DOHH2 (cell line): ENCODE measurements around the gene AJAP1.

Experiments
- H3F3A ChIP-seq: fragments of 200-600 bp; sonication (generic), shearing (Covaris generic); 2 replicates; pipeline ENCODE4 v1.6.0; 2016; ENCODE audit warnings: antibody characterized with exemption, mild to moderate bottlenecking; ENCODE audit not compliant: control insufficient read depth, insufficient read depth
- H3K27ac ChIP-seq: fragments of 200-600 bp; sonication (generic); 2 replicates; pipeline ENCODE4 v1.5.1; 2014; ENCODE audit warnings: low read depth, mild to moderate bottlenecking, low read length, moderate library complexity
- H3K27me3 ChIP-seq: fragments of 200-600 bp; sonication (generic); 2 replicates; pipeline ENCODE4 v1.6.1; 2014; ENCODE audit warnings: mild to moderate bottlenecking, low read length, mixed read lengths; ENCODE audit not compliant: control insufficient read depth
- H3K36me3 ChIP-seq: fragments of 200-600 bp; sonication (generic); 2 replicates; pipeline ENCODE4 v1.6.1; 2014; ENCODE audit warnings: mild to moderate bottlenecking, low read length, moderate library complexity, mixed read lengths; ENCODE audit not compliant: control insufficient read depth
- H3K4me1 ChIP-seq: fragments of 200-600 bp; sonication (generic); 2 replicates; pipeline ENCODE4 v1.6.1; 2014; ENCODE audit warnings: mild to moderate bottlenecking, low read length, mixed read lengths; ENCODE audit not compliant: control insufficient read depth
- H3K4me2 ChIP-seq: fragments of 200-600 bp; sonication (generic); 2 replicates; pipeline ENCODE4 v1.6.0; 2014; ENCODE audit warnings: mild to moderate bottlenecking, low read length, moderate library complexity
- H3K4me3 ChIP-seq: fragments of 200-600 bp; sonication (generic); 2 replicates; pipeline ENCODE4 v1.5.1; 2014; ENCODE audit warnings: mild to moderate bottlenecking, low read length, mixed read lengths
- H3K79me2 ChIP-seq: fragments of 200-600 bp; sonication (generic); 2 replicates; pipeline ENCODE4 v1.6.1; 2014; ENCODE audit warnings: mild to moderate bottlenecking, low read length, mixed read lengths; ENCODE audit not compliant: control insufficient read depth
- H3K9me2 ChIP-seq: fragments of 200-600 bp; sonication (generic); replicated peaks from 2 replicates; pipeline ENCODE4 v1.6.1; 2014; ENCODE audit warnings: mild to moderate bottlenecking, low read length, mixed read lengths; ENCODE audit not compliant: control insufficient read depth
- H3K9me3 ChIP-seq: fragments of 200-600 bp; sonication (generic); 2 replicates; pipeline ENCODE4 v1.6.1; 2014; ENCODE audit warnings: antibody characterized with exemption, low read length, mixed read lengths; ENCODE audit not compliant: control insufficient read depth, insufficient read depth
- H4K20me1 ChIP-seq: fragments of 200-600 bp; sonication (generic); 2 replicates; pipeline ENCODE4 v1.6.0; 2014; ENCODE audit warnings: low read depth, mild to moderate bottlenecking, antibody characterized with exemption, low read length, moderate library complexity; ENCODE audit not compliant: control insufficient read depth, insufficient read depth
- EZH2phosphoT487 ChIP-seq: fragments of 200-600 bp; sonication (generic); IDR thresholded peaks from 2 replicates; pipeline ENCODE4 v1.6.1; 2017; ENCODE audit warnings: borderline replicate concordance, mild to moderate bottlenecking, antibody characterized with exemption, low read length, moderate library complexity, mixed read lengths
- TF ChIP-seq, protein P1 (sequence below): fragments of 200-600 bp; sonication (generic); IDR thresholded peaks from one replicate; pipeline ENCODE4 v1.5.1; 2014; ENCODE audit warnings: antibody characterized with exemption, mild to moderate bottlenecking, low read depth, low read length; ENCODE audit not compliant: poor library complexity, severe bottlenecking

AJAP1 gene

DNA sequence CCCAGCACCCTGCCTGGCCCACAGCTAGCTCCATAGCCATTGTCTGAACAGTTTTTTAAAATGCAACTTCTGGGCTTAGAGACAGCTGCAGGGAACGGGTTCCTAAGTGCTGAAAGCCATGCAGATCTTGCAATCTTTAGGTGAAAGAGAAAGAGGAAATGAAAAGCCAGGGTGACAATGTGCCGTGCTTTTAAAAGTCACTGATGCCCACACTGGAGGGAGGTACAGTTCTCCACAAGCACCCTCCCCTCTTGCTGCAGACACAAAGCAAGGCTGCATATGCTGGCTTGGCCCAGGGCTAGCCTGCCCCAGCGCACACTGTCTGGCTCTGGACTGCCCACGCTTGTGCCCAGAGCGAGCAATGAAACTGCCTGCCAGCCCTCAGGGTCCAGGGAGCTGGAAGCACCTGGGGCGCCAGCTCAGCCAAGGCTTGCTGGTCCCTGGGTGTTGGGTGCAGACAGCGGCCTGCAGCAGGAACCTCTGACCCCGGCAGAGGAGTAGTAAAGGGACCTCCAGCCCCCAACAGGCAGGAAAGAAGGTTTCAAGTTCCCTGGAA, 70.4 kb downstream of the AJAP1 start:
- no peak for TF ChIP-seq EZH2phosphoT487
- TF ChIP-seq, protein P1, sequence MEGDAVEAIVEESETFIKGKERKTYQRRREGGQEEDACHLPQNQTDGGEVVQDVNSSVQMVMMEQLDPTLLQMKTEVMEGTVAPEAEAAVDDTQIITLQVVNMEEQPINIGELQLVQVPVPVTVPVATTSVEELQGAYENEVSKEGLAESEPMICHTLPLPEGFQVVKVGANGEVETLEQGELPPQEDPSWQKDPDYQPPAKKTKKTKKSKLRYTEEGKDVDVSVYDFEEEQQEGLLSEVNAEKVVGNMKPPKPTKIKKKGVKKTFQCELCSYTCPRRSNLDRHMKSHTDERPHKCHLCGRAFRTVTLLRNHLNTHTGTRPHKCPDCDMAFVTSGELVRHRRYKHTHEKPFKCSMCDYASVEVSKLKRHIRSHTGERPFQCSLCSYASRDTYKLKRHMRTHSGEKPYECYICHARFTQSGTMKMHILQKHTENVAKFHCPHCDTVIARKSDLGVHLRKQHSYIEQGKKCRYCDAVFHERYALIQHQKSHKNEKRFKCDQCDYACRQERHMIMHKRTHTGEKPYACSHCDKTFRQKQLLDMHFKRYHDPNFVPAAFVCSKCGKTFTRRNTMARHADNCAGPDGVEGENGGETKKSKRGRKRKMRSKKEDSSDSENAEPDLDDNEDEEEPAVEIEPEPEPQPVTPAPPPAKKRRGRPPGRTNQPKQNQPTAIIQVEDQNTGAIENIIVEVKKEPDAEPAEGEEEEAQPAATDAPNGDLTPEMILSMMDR, result no peak
- Histone ChIP-seq H3K27me3 (no peaks in the 10 kb centered on the region), H3K4me3 (no peak overlapping the region), H3K9me3 (no peaks in the 10 kb centered on the region), H3K4me2 (no peak overlapping the region), H3K36me3 (no peaks in the 10 kb centered on the region), H3F3A (no peaks in the 10 kb centered on the region), H3K27ac (no peak overlapping the region), H4K20me1 (no peaks in the 10 kb centered on the region), H3K9me2 (no peaks in the 10 kb centered on the region), H3K79me2 (no peaks in the 10 kb centered on the region), H3K4me1 (no peaks in the 10 kb centered on the region)

DNA sequence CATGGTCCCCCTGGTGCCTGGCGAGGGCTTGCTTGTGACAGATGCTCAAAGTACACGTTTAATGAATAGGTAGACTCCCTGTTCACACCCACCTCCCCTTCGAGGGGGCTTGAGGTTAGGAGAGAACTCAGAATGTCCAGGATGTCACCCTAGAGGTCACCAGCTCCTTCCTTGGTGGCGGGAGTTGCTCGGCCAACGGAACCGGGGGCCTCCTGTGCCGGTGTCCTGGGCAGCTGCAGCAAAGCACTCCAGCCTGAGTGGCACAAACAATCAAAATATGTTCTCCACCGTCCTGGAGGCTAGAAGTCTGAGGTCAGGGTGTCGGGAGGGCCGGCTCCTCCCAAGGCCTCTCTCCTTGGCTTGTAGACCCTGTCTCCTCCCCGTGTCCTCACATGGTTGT, 71.0 kb downstream of the AJAP1 start:
- no peak for TF ChIP-seq EZH2phosphoT487
- TF ChIP-seq, protein P1, result no peak
- Histone ChIP-seq H3K36me3 (no peaks in the 10 kb centered on the region), H3K4me1 (no peaks in the 10 kb centered on the region), H3K9me3 (no peaks in the 10 kb centered on the region), H3K4me3 (no peak overlapping the region), H3K9me2 (no peaks in the 10 kb centered on the region), H3K27ac (no peak overlapping the region), H3K79me2 (no peaks in the 10 kb centered on the region), H3K27me3 (no peaks in the 10 kb centered on the region), H3K4me2 (no peak overlapping the region), H3F3A (no peaks in the 10 kb centered on the region), H4K20me1 (no peaks in the 10 kb centered on the region)

DNA sequence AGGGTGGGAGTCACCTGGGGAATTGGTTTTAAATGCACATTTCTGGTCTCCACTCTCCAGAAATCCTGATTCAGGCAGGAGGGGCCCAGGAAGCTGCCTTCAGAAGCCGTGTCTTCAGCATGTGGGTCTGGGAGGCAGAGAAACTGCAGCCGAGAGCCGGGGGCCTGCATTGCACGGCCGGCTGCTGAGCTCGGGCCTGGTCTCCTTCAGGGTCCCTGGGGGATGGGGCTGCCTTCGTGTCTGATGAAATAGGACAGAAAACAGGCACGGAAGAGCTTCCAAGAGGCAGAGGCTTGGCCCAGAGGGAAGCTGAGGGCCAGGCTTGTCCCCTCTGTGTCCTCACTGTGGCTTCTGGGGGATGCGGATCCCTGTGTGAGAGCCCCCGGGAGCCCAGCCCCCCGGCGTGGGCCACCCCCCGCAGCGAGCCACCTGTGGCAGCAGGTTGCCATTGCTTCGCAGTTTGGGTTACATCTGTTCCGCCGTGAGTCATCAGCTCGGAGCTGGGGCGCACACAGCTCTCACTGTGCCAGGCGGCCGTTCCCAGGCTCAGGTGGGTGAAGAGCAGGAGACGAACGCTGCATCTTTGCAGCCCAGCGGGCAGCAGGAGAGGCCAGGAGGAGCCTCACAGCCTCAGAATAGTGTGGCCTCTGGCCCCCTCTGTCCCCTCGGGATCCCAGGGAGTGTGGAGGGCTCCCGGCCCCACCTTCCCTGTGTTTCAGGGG, 72.4 kb downstream of the AJAP1 start:
- TF ChIP-seq EZH2phosphoT487, result no peak
- TF ChIP-seq, protein P1, result no peak
- Histone ChIP-seq H3K4me1 (no peaks in the 10 kb centered on the region), H3K9me2 (no peaks in the 10 kb centered on the region), H3F3A (no peaks in the 10 kb centered on the region), H3K27me3 (no peaks in the 10 kb centered on the region), H4K20me1 (no peaks in the 10 kb centered on the region), H3K36me3 (no peaks in the 10 kb centered on the region), H3K27ac (no peak overlapping the region), H3K9me3 (no peaks in the 10 kb centered on the region), H3K4me2 (no peak overlapping the region), H3K79me2 (no peaks in the 10 kb centered on the region), H3K4me3 (no peak overlapping the region)
